HEK293 (cell line): ENCODE measurements around the gene KLHDC8B.

Source experiments
- CTCF ChIA-PET: fragments of 350-600 bp; formaldehyde crosslinking; extraction: SDS; loops from one replicate; lab custom pipeline; 2021; ENCODE audit warnings: antibody characterized with exemption; lab: Yijun Ruan, JAX
- POLR2A ChIA-PET: fragments of 300-600 bp; formaldehyde crosslinking; extraction: SDS; loops from one replicate; lab custom pipeline; 2020; ENCODE audit warnings: antibody characterized with exemption, inconsistent platforms; lab: Yijun Ruan, JAX
- H3K27ac ChIP-seq: fragments of 200-500 bp; sonication (Bioruptor generic); 2 replicates; pipeline ENCODE4 v1.5.1; 2014; ENCODE audit warnings: low read depth, low read length, control low read depth, inconsistent platforms; ENCODE audit errors: extremely low read depth
- H3K36me3 ChIP-seq, 2 experiments: fragments of 200-500 bp in 1 of 2; sonication (Bioruptor generic) in 1 of 2; 1 replicate in 1 of 2; 2 replicates in 1 of 2; pipeline ENCODE4 v1.5.1; 2014 to 2017; ENCODE audit warnings: inconsistent platforms in 2 of 2, low read length in 2 of 2; ENCODE audit not compliant: control insufficient read depth in 2 of 2, insufficient read depth in 1 of 2
- H3K4me1 ChIP-seq: fragments of 200-500 bp; sonication (Bioruptor generic); 2 replicates; pipeline ENCODE4 v1.5.1; 2014; ENCODE audit warnings: mild to moderate bottlenecking, low read length, inconsistent platforms; ENCODE audit not compliant: control insufficient read depth, insufficient read depth
- H3K4me3 ChIP-seq: 2 replicates; pipeline ENCODE4 v1.5.1; 2011; ENCODE audit warnings: low read depth, mild to moderate bottlenecking, control low read depth, low read length, moderate library complexity
- H3K9me3 ChIP-seq: fragments of 200-500 bp; sonication (Bioruptor generic); 2 replicates; pipeline ENCODE4 v1.5.1; 2014; ENCODE audit warnings: low read depth, low read length, inconsistent platforms; ENCODE audit not compliant: control insufficient read depth, insufficient read depth
- BCL11A ChIP-seq: fragments of 450-650 bp; formaldehyde crosslinking; IDR thresholded peaks from 2 replicates; pipeline ENCODE4 v1.5.1; 2016; ENCODE audit warnings: low read depth, missing biosample characterization, missing genetic modification characterization
- BCL11B ChIP-seq: fragments of 450-650 bp; formaldehyde crosslinking; IDR thresholded peaks from 2 replicates; pipeline ENCODE4 v1.5.1; 2016; ENCODE audit warnings: low read depth, missing biosample characterization, missing genetic modification characterization
- MZF1 ChIP-seq: fragments of 450-650 bp; formaldehyde crosslinking; IDR thresholded peaks from 2 replicates; pipeline ENCODE4 v1.5.1; 2017; ENCODE audit warnings: missing biosample characterization, missing genetic modification characterization, borderline replicate concordance
- OSR2 ChIP-seq: fragments of 450-650 bp; formaldehyde crosslinking; IDR thresholded peaks from 2 replicates; pipeline ENCODE4 v1.5.1; 2016; ENCODE audit warnings: missing biosample characterization, missing genetic modification characterization
- PBX3 ChIP-seq: sonication (generic); formaldehyde crosslinking; IDR thresholded peaks from 2 replicates; pipeline ENCODE4 v1.8.1; 2022; ENCODE audit warnings: mild to moderate bottlenecking, moderate library complexity, missing genetic modification reagents
- YY2 ChIP-seq: fragments of 450-650 bp; formaldehyde crosslinking; IDR thresholded peaks from 2 replicates; pipeline ENCODE4 v1.5.1; 2016; ENCODE audit warnings: missing biosample characterization, missing genetic modification characterization
- ZNF10 ChIP-seq: fragments of 450-650 bp; formaldehyde crosslinking; IDR thresholded peaks from 2 replicates; pipeline ENCODE4 v1.5.1; 2017; ENCODE audit warnings: missing biosample characterization, missing genetic modification characterization
- ZNF157 ChIP-seq: fragments of 450-650 bp; formaldehyde crosslinking; IDR thresholded peaks from 2 replicates; pipeline ENCODE4 v1.5.1; 2016; ENCODE audit warnings: missing biosample characterization, missing genetic modification characterization
- ZNF169 ChIP-seq: fragments of 450-650 bp; formaldehyde crosslinking; IDR thresholded peaks from 2 replicates; pipeline ENCODE4 v1.5.1; 2016; ENCODE audit warnings: missing biosample characterization, missing genetic modification characterization
- ZNF366 ChIP-seq: fragments of 450-650 bp; formaldehyde crosslinking; conservative IDR thresholded peaks from 2 replicates; pipeline ENCODE4 v1.5.1; 2016; ENCODE audit warnings: missing biosample characterization, missing genetic modification characterization
- ZNF48 ChIP-seq: fragments of 450-650 bp; formaldehyde crosslinking; IDR thresholded peaks from 2 replicates; pipeline ENCODE4 v1.5.1; 2016; ENCODE audit warnings: missing biosample characterization, missing genetic modification characterization
- ZNF571 ChIP-seq: fragments of 450-650 bp; formaldehyde crosslinking; IDR thresholded peaks from 2 replicates; pipeline ENCODE4 v1.5.0; 2017; ENCODE audit warnings: missing biosample characterization, missing genetic modification characterization
- ZNF585B ChIP-seq: fragments of 450-650 bp; formaldehyde crosslinking; IDR thresholded peaks from 2 replicates; pipeline ENCODE4 v1.5.1; 2016; ENCODE audit warnings: missing biosample characterization, missing genetic modification characterization
- ZNF610 ChIP-seq: fragments of 450-650 bp; formaldehyde crosslinking; IDR thresholded peaks from 2 replicates; pipeline ENCODE4 v1.5.1; 2016; ENCODE audit warnings: missing biosample characterization, missing genetic modification characterization, borderline replicate concordance
- ZNF621 ChIP-seq: fragments of 450-650 bp; formaldehyde crosslinking; IDR thresholded peaks from 2 replicates; pipeline ENCODE4 v1.5.1; 2017; ENCODE audit warnings: missing biosample characterization, missing genetic modification characterization
- ZNF624 ChIP-seq: fragments of 450-650 bp; formaldehyde crosslinking; IDR thresholded peaks from 2 replicates; pipeline ENCODE4 v1.5.1; 2017; ENCODE audit warnings: missing biosample characterization, missing genetic modification characterization
- ZNF776 ChIP-seq: fragments of 450-650 bp; formaldehyde crosslinking; IDR thresholded peaks from 2 replicates; pipeline ENCODE4 v1.5.0; 2017; ENCODE audit warnings: missing biosample characterization, missing genetic modification characterization, borderline replicate concordance
- TF ChIP-seq, protein P1 (sequence below): fragments of 450-650 bp; formaldehyde crosslinking; IDR thresholded peaks from 2 replicates; pipeline ENCODE4 v1.5.1; 2016; ENCODE audit warnings: missing biosample characterization, missing genetic modification characterization
- TF ChIP-seq, protein P2 (sequence below): fragments of 450-650 bp; IDR thresholded peaks from 2 replicates; pipeline ENCODE4 v1.5.1; 2018; ENCODE audit warnings: missing biosample characterization, mild to moderate bottlenecking, missing genetic modification characterization
- TF ChIP-seq, protein P3 (sequence below): fragments of 450-650 bp; formaldehyde crosslinking; IDR thresholded peaks from 2 replicates; pipeline ENCODE4 v1.5.1; 2017; ENCODE audit warnings: missing biosample characterization, missing genetic modification characterization

Gene KLHDC8B

GRCh38 chr3:49148159-49148558, 23.2 kb upstream of the KLHDC8B start:
- CTCF ChIA-PET: no interaction called here
- H3K36me3 ChIP-seq: no peaks in the 10 kb centered on the region
- POLR2A ChIA-PET: interaction anchor here (0.7 kb wide), 1 partner anchor 62 kb away, joined by 4 read pairs; no protein-coding TSS in a partner anchor
- H3K9me3 ChIP-seq: no peaks in the 10 kb centered on the region
- peak; percentile 82 for TF ChIP-seq ZNF366 (tag by site-specific recombination)
- no peak for TF ChIP-seq ZNF571 (tag by site-specific recombination)
- TF ChIP-seq, protein P1, sequence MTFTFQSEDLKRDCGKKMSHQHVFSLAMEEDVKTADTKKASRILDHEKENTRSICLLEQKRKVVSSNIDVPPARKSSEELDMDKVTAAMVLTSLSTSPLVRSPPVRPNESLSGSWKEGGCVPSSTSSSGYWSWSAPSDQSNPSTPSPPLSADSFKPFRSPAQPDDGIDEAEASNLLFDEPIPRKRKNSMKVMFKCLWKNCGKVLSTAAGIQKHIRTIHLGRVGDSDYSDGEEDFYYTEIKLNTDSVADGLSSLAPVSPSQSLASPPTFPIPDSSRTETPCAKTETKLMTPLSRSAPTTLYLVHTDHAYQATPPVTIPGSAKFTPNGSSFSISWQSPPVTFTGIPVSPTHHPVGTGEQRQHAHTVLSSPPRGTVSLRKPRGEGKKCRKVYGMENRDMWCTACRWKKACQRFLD (tag by site-specific recombination): no peak
- no peak for TF ChIP-seq ZNF169 (tag by site-specific recombination)
- no peak for TF ChIP-seq ZNF157
- TF ChIP-seq OSR2 (tag by site-specific recombination): no peak
- TF ChIP-seq, all 188 proteins: peak for 1
- Histone ChIP-seq H3K4me3 (no peak overlapping the region), H3K27ac (no peak overlapping the region), H3K4me1 (no peaks in the 10 kb centered on the region)

DNA sequence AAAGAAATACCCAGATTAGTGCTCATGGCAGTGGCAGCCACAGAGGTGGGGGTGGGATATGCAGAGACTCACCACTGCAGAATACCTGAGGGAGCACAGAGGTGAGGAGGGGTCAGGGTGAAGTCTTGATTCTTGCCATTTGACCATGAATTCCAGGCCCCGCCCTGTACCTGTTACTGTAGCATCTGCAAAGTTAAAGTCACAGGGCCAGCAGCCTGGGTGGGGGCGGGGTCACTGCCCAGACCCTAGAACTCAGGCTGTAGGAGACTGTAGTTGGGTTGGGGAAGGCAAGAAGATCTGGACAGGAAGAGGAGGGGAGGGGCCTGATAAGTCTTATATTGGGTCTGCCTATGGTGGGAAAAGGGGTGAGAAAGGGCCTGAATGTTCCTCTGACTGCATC, 19.8 kb upstream of the KLHDC8B start:
- ChIA-PET POLR2A (interaction anchor here (0.6 to 0.7 kb wide), 2 partner anchors 19 to 1215 kb away, joined by 3 read pairs; no protein-coding TSS in a partner anchor), CTCF (interaction anchor here (0.8 kb wide), 1 partner anchor 19 kb away, joined by 3 read pairs; the partner anchor contains the start of gene KLHDC8B)
- TF ChIP-seq ZNF585B (tag by site-specific recombination) (no peak), MZF1 (tag by site-specific recombination) (no peak), YY2 (no peak)
- Histone ChIP-seq H3K36me3 (no peaks in the 10 kb centered on the region), H3K4me1 (no peaks in the 10 kb centered on the region), H3K27ac (no peak overlapping the region), H3K9me3 (no peaks in the 10 kb centered on the region), H3K4me3 (no peak overlapping the region)

DNA sequence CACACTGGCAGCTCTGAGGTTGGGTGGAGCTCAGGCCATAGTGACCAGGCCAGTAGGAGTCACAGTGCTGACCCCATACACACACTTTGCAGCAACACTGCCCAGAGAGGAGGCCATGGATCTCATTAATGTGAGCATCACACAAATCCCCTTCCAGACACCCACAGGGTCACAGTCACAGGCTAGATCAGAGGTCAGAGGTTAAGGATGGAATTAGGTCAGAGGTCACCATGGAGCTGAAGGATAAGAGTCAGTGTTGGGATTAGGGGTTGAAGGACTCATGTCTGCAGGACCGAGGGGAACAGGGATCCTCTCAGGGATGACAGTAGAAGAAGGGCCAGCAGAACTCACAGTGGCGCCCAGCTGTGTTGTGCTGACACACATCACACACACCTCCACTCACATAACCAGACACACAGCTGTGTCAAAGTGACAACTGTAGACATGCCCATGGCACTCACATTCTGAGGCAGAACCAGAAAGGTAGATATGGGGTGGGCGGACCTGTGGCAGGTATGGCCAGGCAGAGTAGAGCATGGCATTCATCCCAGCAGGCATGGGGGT, 18.0 kb upstream of the KLHDC8B start:
- no peak overlapping the region for H3K4me3 ChIP-seq
- H3K27ac ChIP-seq: no peak overlapping the region
- TF ChIP-seq PBX3 (CRISPR knock-in tag): no peak
- no peak for TF ChIP-seq ZNF10
- TF ChIP-seq ZNF624 (tag by site-specific recombination): no peak
- TF ChIP-seq BCL11A (tag by site-specific recombination): 0 out of 2 replicates have a peak, but pooled peaks have one; percentile 71
- TF ChIP-seq, protein P2, sequence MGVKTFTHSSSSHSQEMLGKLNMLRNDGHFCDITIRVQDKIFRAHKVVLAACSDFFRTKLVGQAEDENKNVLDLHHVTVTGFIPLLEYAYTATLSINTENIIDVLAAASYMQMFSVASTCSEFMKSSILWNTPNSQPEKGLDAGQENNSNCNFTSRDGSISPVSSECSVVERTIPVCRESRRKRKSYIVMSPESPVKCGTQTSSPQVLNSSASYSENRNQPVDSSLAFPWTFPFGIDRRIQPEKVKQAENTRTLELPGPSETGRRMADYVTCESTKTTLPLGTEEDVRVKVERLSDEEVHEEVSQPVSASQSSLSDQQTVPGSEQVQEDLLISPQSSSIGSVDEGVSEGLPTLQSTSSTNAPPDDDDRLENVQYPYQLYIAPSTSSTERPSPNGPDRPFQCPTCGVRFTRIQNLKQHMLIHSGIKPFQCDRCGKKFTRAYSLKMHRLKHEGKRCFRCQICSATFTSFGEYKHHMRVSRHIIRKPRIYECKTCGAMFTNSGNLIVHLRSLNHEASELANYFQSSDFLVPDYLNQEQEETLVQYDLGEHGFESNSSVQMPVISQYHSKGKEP (tag by site-specific recombination): no peak
- no peak for TF ChIP-seq ZNF776
- TF ChIP-seq ZNF610 (tag by site-specific recombination): no peak
- no peak for TF ChIP-seq ZNF48
- TF ChIP-seq, protein P3, sequence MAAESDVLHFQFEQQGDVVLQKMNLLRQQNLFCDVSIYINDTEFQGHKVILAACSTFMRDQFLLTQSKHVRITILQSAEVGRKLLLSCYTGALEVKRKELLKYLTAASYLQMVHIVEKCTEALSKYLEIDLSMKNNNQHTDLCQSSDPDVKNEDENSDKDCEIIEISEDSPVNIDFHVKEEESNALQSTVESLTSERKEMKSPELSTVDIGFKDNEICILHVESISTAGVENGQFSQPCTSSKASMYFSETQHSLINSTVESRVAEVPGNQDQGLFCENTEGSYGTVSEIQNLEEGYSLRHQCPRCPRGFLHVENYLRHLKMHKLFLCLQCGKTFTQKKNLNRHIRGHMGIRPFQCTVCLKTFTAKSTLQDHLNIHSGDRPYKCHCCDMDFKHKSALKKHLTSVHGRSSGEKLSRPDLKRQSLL (tag by site-specific recombination): no peak
- TF ChIP-seq BCL11B (tag by site-specific recombination): peak; percentile 80
- no peak for TF ChIP-seq ZNF621
- CTCF ChIA-PET: interaction anchor here (0.5 to 1.6 kb wide), 2 partner anchors 18 to 359 kb away, joined by 4 to 6 read pairs; partner anchors contain the start of gene KLHDC8B
- H3K4me1 ChIP-seq: no peaks in the 10 kb centered on the region
- POLR2A ChIA-PET: interaction anchor here (0.6 kb wide), 1 partner anchor 20 kb away, joined by 7 read pairs; no protein-coding TSS in a partner anchor
- no peaks in the 10 kb centered on the region for H3K9me3 ChIP-seq
- H3K36me3 ChIP-seq: no peaks in the 10 kb centered on the region
